Esophagus squamous epithelium (tissue), 4 donors: ENCODE results near the gene MAP6.

ENCODE experiments used
- CTCF ChIP-seq, 6 experiments: fragments of 450-650 bp in 4 of 6; fragments of 200-600 bp in 2 of 6; sonication (generic) in 2 of 6; IDR thresholded peaks; one replicate each; pipeline ENCODE4 v1.5.1; 2016 to 2019; ENCODE audit warnings: antibody characterized with exemption in 6 of 6, mild to moderate bottlenecking in 4 of 6, moderate library complexity in 4 of 6
- POLR2A ChIP-seq, 4 donors: fragments of 450-650 bp; IDR thresholded peaks; one replicate each; pipeline ENCODE4 v1.6.1; 2017; ENCODE audit warnings: antibody characterized with exemption in 4 of 4, mild to moderate bottlenecking in 4 of 4, moderate library complexity in 3 of 4

DNA sequence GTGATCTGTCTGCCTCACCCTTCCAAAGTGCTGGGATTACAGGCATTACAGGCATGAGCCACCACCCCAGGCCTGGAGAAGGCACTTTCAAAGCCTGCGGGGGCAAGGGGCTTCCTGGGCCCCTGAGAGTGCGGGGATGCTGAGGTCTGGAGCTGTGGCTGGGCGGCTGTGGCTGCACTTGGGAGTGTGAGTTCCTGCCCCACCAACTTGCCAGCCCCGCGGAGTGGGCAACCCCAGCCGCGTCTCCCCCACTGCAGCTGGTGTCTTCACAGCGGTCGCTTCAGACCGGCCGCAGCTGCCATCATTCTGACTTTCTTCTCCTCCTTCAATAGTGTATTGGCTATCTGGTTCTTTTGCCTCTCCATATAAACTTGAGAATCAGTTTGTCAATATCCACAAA is 10.7 kb upstream of the MAP6 start:
- TF ChIP-seq CTCF (IDR thresholded peaks at IDR 0.05), result no peak
- no peak for TF ChIP-seq POLR2A (IDR thresholded peaks at IDR 0.05)
